Trophoblast cell (in vitro differentiated cells and primary cell): ENCODE data around the gene DAB1.

ENCODE experiments used
- DNase-seq, 2 donors: peaks; one replicate each; pipeline ENCODE4 v3.0.0-alpha.2; 2016
- H2AFZ ChIP-seq: 2 replicates; pipeline ENCODE4 v1.6.1; 2013; ENCODE audit warnings: low read length, moderate library complexity, mild to moderate bottlenecking; ENCODE audit not compliant: insufficient read depth, poor library complexity
- H2AK5ac ChIP-seq: 2 replicates; pipeline ENCODE4 v1.6.1; 2013; ENCODE audit warnings: mild to moderate bottlenecking, low read length
- H2BK120ac ChIP-seq: 2 replicates; pipeline ENCODE4 v1.6.1; 2013; ENCODE audit warnings: low read length, mild to moderate bottlenecking, moderate library complexity; ENCODE audit not compliant: insufficient read depth, poor library complexity
- H2BK12ac ChIP-seq: 2 replicates; pipeline ENCODE4 v1.6.1; 2013; ENCODE audit warnings: mild to moderate bottlenecking, low read length, moderate library complexity
- H2BK5ac ChIP-seq: 2 replicates; pipeline ENCODE4 v1.6.1; 2013; ENCODE audit warnings: low read length, low read depth, moderate library complexity, mild to moderate bottlenecking; ENCODE audit not compliant: poor library complexity
- H3K14ac ChIP-seq: 2 replicates; pipeline ENCODE4 v1.6.1; 2013; ENCODE audit warnings: mild to moderate bottlenecking, low read length
- H3K18ac ChIP-seq: 2 replicates; pipeline ENCODE4 v1.6.1; 2013; ENCODE audit warnings: mild to moderate bottlenecking, low read length
- H3K23ac ChIP-seq: 2 replicates; pipeline ENCODE4 v1.6.1; 2013; ENCODE audit warnings: low read length
- H3K27ac ChIP-seq: 2 replicates; pipeline ENCODE4 v1.5.1; 2013; ENCODE audit warnings: low read depth, mild to moderate bottlenecking, inconsistent platforms, low read length, moderate library complexity
- H3K27me3 ChIP-seq: 2 replicates; pipeline ENCODE4 v1.6.1; 2013; ENCODE audit warnings: inconsistent platforms, mild to moderate bottlenecking, low read length, moderate library complexity; ENCODE audit not compliant: insufficient read depth
- H3K36me3 ChIP-seq, 2 experiments: 1 replicate in 1 of 2; 2 replicates in 1 of 2; pipeline ENCODE4 v1.6.1; 2013; ENCODE audit warnings: low read length in 2 of 2, mild to moderate bottlenecking in 2 of 2, moderate library complexity in 1 of 2; ENCODE audit not compliant: insufficient read depth in 2 of 2, control insufficient read depth in 1 of 2
- H3K4ac ChIP-seq: 2 replicates; pipeline ENCODE4 v1.6.1; 2013; ENCODE audit warnings: low read depth, mild to moderate bottlenecking, low read length, moderate library complexity
- H3K4me1 ChIP-seq, 2 experiments: 1 replicate in 1 of 2; 2 replicates in 1 of 2; pipeline ENCODE4 v1.6.1; 2013; ENCODE audit warnings: low read length in 2 of 2, mild to moderate bottlenecking in 2 of 2, moderate library complexity in 1 of 2; ENCODE audit not compliant: insufficient read depth in 2 of 2, control insufficient read depth in 1 of 2
- H3K4me2 ChIP-seq: 2 replicates; pipeline ENCODE4 v1.6.1; 2013; ENCODE audit warnings: inconsistent platforms, mild to moderate bottlenecking, low read length, moderate library complexity
- H3K4me3 ChIP-seq: 2 replicates; pipeline ENCODE4 v1.5.1; 2013; ENCODE audit warnings: mild to moderate bottlenecking, low read depth, low read length, inconsistent platforms
- H3K79me1 ChIP-seq: one replicate; pipeline ENCODE4 v1.6.1; 2013; ENCODE audit warnings: low read length
- H3K79me2 ChIP-seq: 2 replicates; pipeline ENCODE4 v1.6.1; 2013; ENCODE audit warnings: low read length, mild to moderate bottlenecking; ENCODE audit not compliant: control insufficient read depth, insufficient read depth, poor library complexity
- H3K9ac ChIP-seq: 2 replicates; pipeline ENCODE4 v1.6.1; 2013; ENCODE audit warnings: mild to moderate bottlenecking, low read length
- H3K9me3 ChIP-seq: 2 replicates; pipeline ENCODE4 v1.6.1; 2013; ENCODE audit warnings: low read depth, mild to moderate bottlenecking, control low read depth, inconsistent platforms, low read length; ENCODE audit not compliant: insufficient read depth
- H4K12ac ChIP-seq: 2 replicates; pipeline ENCODE4 v1.6.1; 2013; ENCODE audit warnings: low read depth, mild to moderate bottlenecking, low read length, moderate library complexity
- H4K8ac ChIP-seq: 2 replicates; pipeline ENCODE4 v1.6.1; 2013; ENCODE audit warnings: low read depth, mild to moderate bottlenecking, low read length, moderate library complexity
- H4K91ac ChIP-seq: one replicate; pipeline ENCODE4 v1.6.1; 2013; ENCODE audit warnings: low read depth, mild to moderate bottlenecking, low read length, moderate library complexity
- WGBS: extraction: QIAGEN DNeasy Blood & Tissue Kit; methylation state at CpG from one replicate; pipeline ENCODE4 v1.1.7; 2013; ENCODE audit warnings: missing lambda C conversion rate; ENCODE audit not compliant: insufficient read length, insufficient coverage; ENCODE audit errors: extremely low coverage; 5-methylcytosine and 5-hydroxymethylcytosine counted together

The DAB1 gene

DNA sequence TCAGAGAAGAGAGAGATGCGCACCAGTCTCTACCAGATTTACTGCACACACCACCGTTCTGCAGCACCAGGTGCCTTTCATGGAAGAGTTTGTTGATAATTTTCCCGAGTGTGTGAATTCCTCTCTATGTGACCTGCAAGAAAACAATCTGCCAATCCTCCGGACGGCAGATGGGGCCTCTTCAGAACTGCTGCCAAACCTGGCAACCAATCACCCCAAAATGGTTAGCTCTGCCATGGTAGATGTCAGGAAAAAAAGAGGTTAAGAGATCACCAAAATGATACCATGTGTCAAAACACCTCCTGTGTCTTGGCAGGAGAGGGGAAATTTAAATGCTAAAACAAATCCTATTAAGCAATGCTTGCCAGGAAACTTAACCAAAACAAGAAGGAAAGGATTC is 96.5 kb downstream of the DAB1 start:
- no peaks in the 10 kb centered on the region for H3K27me3 ChIP-seq
- no peak overlapping the region for H3K4me2 ChIP-seq
- H3K18ac ChIP-seq, result no peak overlapping the region
- no peak overlapping the region for H3K23ac ChIP-seq
- no peak overlapping the region for H4K8ac ChIP-seq
- H3K4me3 ChIP-seq, result no peak overlapping the region
- no peak overlapping the region for H2BK5ac ChIP-seq
- no peak overlapping the region for H3K9ac ChIP-seq
- H3K79me2 ChIP-seq, result no peaks in the 10 kb centered on the region
- H4K91ac ChIP-seq, result no peak overlapping the region
- no peak for DNase-seq
- H2AK5ac ChIP-seq, result no peak overlapping the region
- no peaks in the 10 kb centered on the region for H3K36me3 ChIP-seq
- no peak overlapping the region for H2BK120ac ChIP-seq
- H3K4ac ChIP-seq, result no peak overlapping the region
- no peak overlapping the region for H3K14ac ChIP-seq
- H3K27ac ChIP-seq, result no peak overlapping the region
- H3K9me3 ChIP-seq, result no peaks in the 10 kb centered on the region
- no peaks in the 10 kb centered on the region for H3K79me1 ChIP-seq
- H2BK12ac ChIP-seq, result no peak overlapping the region
- WGBS, result no CpG with 5 or more reads among the region's 5 CpGs
- H4K12ac ChIP-seq, result no peak overlapping the region
- no peak overlapping the region for H2AFZ ChIP-seq
- no peaks in the 10 kb centered on the region for H3K4me1 ChIP-seq

DNA sequence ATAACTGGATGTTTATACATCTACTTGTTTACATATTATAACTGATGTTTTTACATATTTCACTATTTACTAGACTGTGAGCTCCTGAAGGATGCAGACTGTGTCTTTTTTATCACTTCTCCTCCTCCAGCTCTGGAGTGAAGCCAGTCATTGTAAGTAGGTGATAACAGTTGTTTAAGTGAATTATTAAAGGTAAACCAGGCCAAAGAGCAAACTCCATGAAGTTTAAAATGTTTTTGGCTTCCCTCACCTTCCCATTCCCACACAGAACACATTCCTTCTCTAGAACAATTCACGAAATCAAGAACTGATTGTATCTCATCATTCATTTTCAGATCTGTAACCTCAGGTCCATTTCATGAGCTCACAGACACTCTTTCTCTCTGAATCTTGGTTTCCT is 98.3 kb downstream of the DAB1 start:
- WGBS, result no CpG with 5 or more reads among the region's 1 CpG
- no peak overlapping the region for H3K23ac ChIP-seq
- no peak overlapping the region for H3K27ac ChIP-seq
- no peaks in the 10 kb centered on the region for H3K9me3 ChIP-seq
- no peak overlapping the region for H4K8ac ChIP-seq
- H2BK12ac ChIP-seq, result no peak overlapping the region
- no peak overlapping the region for H3K4me3 ChIP-seq
- no peak overlapping the region for H4K91ac ChIP-seq
- H2AK5ac ChIP-seq, result no peak overlapping the region
- H3K14ac ChIP-seq, result no peak overlapping the region
- H3K18ac ChIP-seq, result no peak overlapping the region
- no peak overlapping the region for H2AFZ ChIP-seq
- no peak overlapping the region for H3K4me2 ChIP-seq
- no peaks in the 10 kb centered on the region for H3K36me3 ChIP-seq
- H3K4ac ChIP-seq, result no peak overlapping the region
- H3K4me1 ChIP-seq, result no peaks in the 10 kb centered on the region
- no peak for DNase-seq
- no peaks in the 10 kb centered on the region for H3K79me1 ChIP-seq
- H3K9ac ChIP-seq, result no peak overlapping the region
- no peaks in the 10 kb centered on the region for H3K27me3 ChIP-seq
- H2BK120ac ChIP-seq, result no peak overlapping the region
- no peaks in the 10 kb centered on the region for H3K79me2 ChIP-seq
- no peak overlapping the region for H2BK5ac ChIP-seq
- H4K12ac ChIP-seq, result no peak overlapping the region

DNA sequence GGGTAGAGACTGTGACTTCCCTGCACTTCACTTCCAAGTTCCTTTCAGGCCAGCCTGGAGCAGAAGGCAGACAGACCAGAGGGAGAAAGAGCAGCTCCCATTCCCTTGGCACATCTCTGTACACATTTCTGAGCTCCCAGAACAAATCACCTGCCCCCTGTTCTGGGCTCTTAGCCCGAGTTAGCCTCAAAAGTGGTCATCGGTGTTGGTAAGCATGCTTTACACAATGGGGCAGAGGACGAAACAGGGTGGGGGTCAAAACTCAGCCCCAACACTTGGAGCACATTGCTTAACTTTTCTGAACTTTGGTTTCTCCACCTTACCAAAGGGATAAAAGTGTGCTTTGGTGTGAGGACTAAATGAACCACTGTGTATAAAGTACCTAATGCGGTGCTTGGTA is 98.7 kb downstream of the DAB1 start:
- no peak overlapping the region for H3K4me2 ChIP-seq
- H3K23ac ChIP-seq, result no peak overlapping the region
- H3K27ac ChIP-seq, result no peak overlapping the region
- H3K27me3 ChIP-seq, result no peaks in the 10 kb centered on the region
- no peak overlapping the region for H3K18ac ChIP-seq
- H2AFZ ChIP-seq, result no peak overlapping the region
- no peak overlapping the region for H4K91ac ChIP-seq
- no peaks in the 10 kb centered on the region for H3K4me1 ChIP-seq
- no peaks in the 10 kb centered on the region for H3K79me1 ChIP-seq
- no peak overlapping the region for H4K12ac ChIP-seq
- no peak for DNase-seq
- no peak overlapping the region for H4K8ac ChIP-seq
- no peak overlapping the region for H3K4me3 ChIP-seq
- no peak overlapping the region for H2BK120ac ChIP-seq
- H3K9ac ChIP-seq, result no peak overlapping the region
- H2AK5ac ChIP-seq, result no peak overlapping the region
- no peaks in the 10 kb centered on the region for H3K79me2 ChIP-seq
- H3K9me3 ChIP-seq, result no peaks in the 10 kb centered on the region
- H2BK12ac ChIP-seq, result no peak overlapping the region
- no CpG with 5 or more reads among the region's 4 CpGs for WGBS
- no peak overlapping the region for H2BK5ac ChIP-seq
- H3K14ac ChIP-seq, result no peak overlapping the region
- no peak overlapping the region for H3K4ac ChIP-seq
- H3K36me3 ChIP-seq, result no peaks in the 10 kb centered on the region

DNA sequence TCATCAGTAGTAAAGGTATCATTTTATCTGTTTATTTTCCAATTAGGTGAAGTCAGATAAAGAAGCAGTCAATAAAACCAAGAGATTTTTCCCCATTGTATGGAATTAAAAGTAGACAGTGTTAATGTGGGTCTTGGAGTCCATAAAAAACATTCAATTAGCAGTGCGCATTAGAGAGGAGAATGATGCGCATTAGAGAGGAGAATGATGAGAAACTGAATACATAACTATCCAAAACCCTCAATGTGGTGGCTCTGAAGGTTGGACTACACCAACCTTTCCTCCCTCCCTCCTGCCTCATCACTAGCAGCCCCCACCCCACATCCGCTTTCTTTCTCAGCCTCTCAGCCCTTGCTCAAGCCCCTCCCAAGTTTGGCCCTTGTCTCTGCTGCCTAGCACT is 99.5 kb downstream of the DAB1 start:
- Histone ChIP-seq H3K9me3 (no peaks in the 10 kb centered on the region), H3K14ac (no peak overlapping the region), H2AK5ac (no peak overlapping the region), H3K27ac (no peak overlapping the region), H3K9ac (no peak overlapping the region), H3K23ac (no peak overlapping the region), H3K79me2 (no peaks in the 10 kb centered on the region), H3K36me3 (no peaks in the 10 kb centered on the region), H4K12ac (no peak overlapping the region), H4K8ac (no peak overlapping the region), H3K4me3 (no peak overlapping the region), H2BK120ac (no peak overlapping the region), H3K4me2 (no peak overlapping the region), H2AFZ (no peak overlapping the region), H2BK12ac (no peak overlapping the region), H3K4ac (no peak overlapping the region), H3K79me1 (no peaks in the 10 kb centered on the region), H4K91ac (no peak overlapping the region), H3K18ac (no peak overlapping the region), H2BK5ac (no peak overlapping the region), H3K27me3 (no peaks in the 10 kb centered on the region), H3K4me1 (no peaks in the 10 kb centered on the region)
- DNase-seq, result no peak
- no CpG with 5 or more reads among the region's 3 CpGs for WGBS
